ENCODE results near the gene CRCP.

Gene CRCP

DNA sequence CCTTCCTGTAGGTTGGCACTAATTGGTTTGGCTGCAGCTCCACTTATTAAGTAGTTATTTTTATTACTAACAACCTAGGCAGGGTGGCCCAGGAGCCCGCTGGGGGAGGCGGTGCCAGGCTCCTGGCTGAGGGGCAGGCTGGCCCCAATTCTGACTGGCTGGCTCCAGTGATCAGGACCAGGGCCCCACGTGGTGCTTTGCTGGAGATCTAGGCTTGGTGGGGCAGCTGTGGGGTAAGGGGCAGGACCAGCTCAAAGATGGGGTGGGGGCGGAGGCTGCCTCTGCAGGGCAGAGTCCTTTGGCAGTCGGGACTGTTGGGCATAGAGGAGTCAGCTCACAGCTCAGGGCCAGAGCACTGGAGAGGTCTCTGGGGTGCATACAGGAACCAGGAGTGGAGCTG is 36.6 kb upstream of the CRCP start:
- no peak overlapping the region for H3K4me3 ChIP-seq (ENCODE audit: control insufficient read depth in 1 of 7, extremely low read depth in 1 of 7, insufficient read depth in 4 of 7, low read depth in 2 of 7, low read length in 6 of 7)
- CTCF ChIA-PET = no interaction called here
- WGBS (ENCODE audit: insufficient coverage) = 90% methylated on average over 5 of the region's 5 CpGs
- no peaks in the 10 kb centered on the region for H3K9me3 ChIP-seq (ENCODE audit: control extremely low read depth in 1 of 5, control insufficient read depth in 4 of 5, insufficient read depth in 2 of 5, low read depth in 1 of 5, low read length in 4 of 5)
- no peaks in the 10 kb centered on the region for H3K27me3 ChIP-seq (replicated peaks in 2 of 5; ENCODE audit: control insufficient read depth in 4 of 5, insufficient read depth in 5 of 5, low read length in 4 of 5)
- peaks cover 0 to 17% (median 14%) of the 10 kb centered on the region in 4 experiments for H3K4me1 ChIP-seq (ENCODE audit: control extremely low read depth in 1 of 4, control insufficient read depth in 4 of 4, insufficient read depth in 4 of 4, low read length in 3 of 4)
- H3K27ac ChIP-seq (ENCODE audit: insufficient read depth in 1 of 2, low read depth in 1 of 2, low read length in 2 of 2, poor library complexity in 1 of 2, severe bottlenecking in 2 of 2) = no peak overlapping the region
- no peak for DNase-seq
- POLR2A ChIA-PET = no interaction called here
- peaks cover 3 to 27% (median 6%) of the 10 kb centered on the region in 4 experiments for H3K36me3 ChIP-seq (ENCODE audit: control insufficient read depth in 4 of 4, insufficient read depth in 4 of 4, low read length in 3 of 4)

DNA sequence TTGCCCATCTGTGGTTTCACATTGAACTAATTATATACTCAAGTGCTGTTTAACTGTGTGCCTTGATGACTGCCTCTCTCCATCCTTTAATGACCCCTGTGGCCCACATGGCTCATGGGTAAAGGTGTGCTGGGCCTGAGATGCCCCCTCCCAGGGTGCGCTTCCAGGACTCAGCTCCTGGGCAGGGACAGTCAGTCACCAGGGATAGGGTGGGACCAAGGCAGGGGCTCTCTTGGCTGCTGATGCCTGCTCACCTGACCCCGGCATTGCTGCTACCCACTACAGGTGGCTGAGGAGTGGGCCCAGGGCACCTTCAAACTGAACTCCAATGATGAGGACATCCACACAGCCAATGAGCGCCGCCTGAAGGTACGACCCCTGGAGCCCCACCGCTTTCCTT is 32.6 kb upstream of the CRCP start:
- POLR2A ChIA-PET = no interaction called here
- peaks cover 9 to 39% (median 16%) of the 10 kb centered on the region in 4 experiments for H3K36me3 ChIP-seq (ENCODE audit: control insufficient read depth in 4 of 4, insufficient read depth in 4 of 4, low read length in 3 of 4)
- no peak overlapping the region for H3K27ac ChIP-seq (ENCODE audit: insufficient read depth in 1 of 2, low read depth in 1 of 2, low read length in 2 of 2, poor library complexity in 1 of 2, severe bottlenecking in 2 of 2)
- no peaks in the 10 kb centered on the region for H3K27me3 ChIP-seq (replicated peaks in 2 of 5; ENCODE audit: control insufficient read depth in 4 of 5, insufficient read depth in 5 of 5, low read length in 4 of 5)
- H3K4me3 ChIP-seq (ENCODE audit: control insufficient read depth in 1 of 7, extremely low read depth in 1 of 7, insufficient read depth in 4 of 7, low read depth in 2 of 7, low read length in 6 of 7) = no peak overlapping the region
- no peaks in the 10 kb centered on the region for H3K9me3 ChIP-seq (ENCODE audit: control extremely low read depth in 1 of 5, control insufficient read depth in 4 of 5, insufficient read depth in 2 of 5, low read depth in 1 of 5, low read length in 4 of 5)
- no peak for DNase-seq
- peaks cover 0 to 2% (median 0%) of the 10 kb centered on the region in 4 experiments for H3K4me1 ChIP-seq (ENCODE audit: control extremely low read depth in 1 of 4, control insufficient read depth in 4 of 4, insufficient read depth in 4 of 4, low read length in 3 of 4)
- CTCF ChIA-PET = no interaction called here
- WGBS (ENCODE audit: insufficient coverage) = 97% methylated on average over 6 of the region's 6 CpGs

DNA sequence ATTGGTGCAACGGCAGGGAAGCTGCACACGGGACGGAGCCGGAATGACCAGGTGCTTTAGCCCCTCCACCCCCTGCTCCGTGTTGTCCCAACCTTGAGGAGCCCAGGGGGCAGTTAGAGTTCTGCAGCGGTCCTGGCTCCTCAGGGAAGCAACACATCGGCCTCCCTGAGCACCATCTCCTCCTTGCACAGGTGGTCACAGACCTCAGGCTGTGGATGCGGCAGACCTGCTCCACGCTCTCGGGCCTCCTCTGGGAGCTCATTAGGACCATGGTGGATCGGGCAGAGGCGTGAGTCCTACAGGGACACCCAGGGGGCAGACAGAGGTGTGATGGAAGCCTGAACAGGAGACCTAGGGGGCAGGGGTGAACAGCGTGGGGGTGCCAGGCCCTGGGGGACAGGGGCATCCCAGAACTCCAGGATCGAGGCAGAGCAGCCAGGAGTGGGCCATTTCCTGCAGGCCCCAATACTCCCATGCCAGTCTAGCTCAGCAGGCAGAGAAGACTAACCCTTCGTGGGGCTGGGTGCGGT is 31.7 kb upstream of the CRCP start:
- no peaks in the 10 kb centered on the region for H3K9me3 ChIP-seq (ENCODE audit: control extremely low read depth in 1 of 5, control insufficient read depth in 4 of 5, insufficient read depth in 2 of 5, low read depth in 1 of 5, low read length in 4 of 5)
- H3K4me1 ChIP-seq (ENCODE audit: control extremely low read depth in 1 of 4, control insufficient read depth in 4 of 4, insufficient read depth in 4 of 4, low read length in 3 of 4) = no peaks in the 10 kb centered on the region
- H3K27ac ChIP-seq (ENCODE audit: insufficient read depth in 1 of 2, low read depth in 1 of 2, low read length in 2 of 2, poor library complexity in 1 of 2, severe bottlenecking in 2 of 2) = no peak overlapping the region
- ChIA-PET POLR2A (no interaction called here), CTCF (no interaction called here)
- peaks cover 9 to 42% (median 17%) of the 10 kb centered on the region in 4 experiments for H3K36me3 ChIP-seq (ENCODE audit: control insufficient read depth in 4 of 4, insufficient read depth in 4 of 4, low read length in 3 of 4)
- H3K4me3 ChIP-seq (ENCODE audit: control insufficient read depth in 1 of 7, extremely low read depth in 1 of 7, insufficient read depth in 4 of 7, low read depth in 2 of 7, low read length in 6 of 7) = no peak overlapping the region
- no peaks in the 10 kb centered on the region for H3K27me3 ChIP-seq (replicated peaks in 2 of 5; ENCODE audit: control insufficient read depth in 4 of 5, insufficient read depth in 5 of 5, low read length in 4 of 5)
- WGBS (ENCODE audit: insufficient coverage) = 98% methylated on average over 16 of the region's 16 CpGs
- DNase-seq = no peak

DNA sequence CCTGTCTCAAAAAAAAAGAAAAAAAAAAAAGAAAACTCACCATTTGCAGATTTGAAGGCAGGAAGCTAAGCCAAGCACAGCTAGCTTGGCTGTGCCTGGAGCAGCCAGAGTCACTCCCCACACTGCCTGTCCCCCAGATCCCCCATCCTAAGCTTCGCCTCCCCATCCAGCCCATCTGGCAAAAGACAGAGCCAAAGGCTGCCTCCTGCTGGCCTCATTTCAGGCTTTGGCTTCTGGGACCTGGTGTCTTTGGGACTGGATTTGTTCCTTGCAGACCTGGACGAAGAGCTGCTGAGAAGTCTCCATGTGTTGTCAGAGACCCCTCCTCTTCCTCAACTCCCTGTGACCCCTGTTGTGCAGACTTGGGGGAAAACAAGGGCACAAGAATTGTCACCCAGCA is 31.0 kb upstream of the CRCP start:
- Histone ChIP-seq H3K36me3 (ENCODE audit: control insufficient read depth in 4 of 4, insufficient read depth in 4 of 4, low read length in 3 of 4) (peaks cover 9 to 39% (median 16%) of the 10 kb centered on the region in 4 experiments), H3K27me3 (replicated peaks in 2 of 5; ENCODE audit: control insufficient read depth in 4 of 5, insufficient read depth in 5 of 5, low read length in 4 of 5) (no peaks in the 10 kb centered on the region), H3K4me1 (ENCODE audit: control extremely low read depth in 1 of 4, control insufficient read depth in 4 of 4, insufficient read depth in 4 of 4, low read length in 3 of 4) (no peaks in the 10 kb centered on the region), H3K9me3 (ENCODE audit: control extremely low read depth in 1 of 5, control insufficient read depth in 4 of 5, insufficient read depth in 2 of 5, low read depth in 1 of 5, low read length in 4 of 5) (no peaks in the 10 kb centered on the region), H3K27ac (ENCODE audit: insufficient read depth in 1 of 2, low read depth in 1 of 2, low read length in 2 of 2, poor library complexity in 1 of 2, severe bottlenecking in 2 of 2) (no peak overlapping the region), H3K4me3 (ENCODE audit: control insufficient read depth in 1 of 7, extremely low read depth in 1 of 7, insufficient read depth in 4 of 7, low read depth in 2 of 7, low read length in 6 of 7) (no peak overlapping the region)
- WGBS (ENCODE audit: insufficient coverage) = no CpG with 5 or more reads among the region's 2 CpGs
- ChIA-PET POLR2A (no interaction called here), CTCF (no interaction called here)
- DNase-seq = no peak

DNA sequence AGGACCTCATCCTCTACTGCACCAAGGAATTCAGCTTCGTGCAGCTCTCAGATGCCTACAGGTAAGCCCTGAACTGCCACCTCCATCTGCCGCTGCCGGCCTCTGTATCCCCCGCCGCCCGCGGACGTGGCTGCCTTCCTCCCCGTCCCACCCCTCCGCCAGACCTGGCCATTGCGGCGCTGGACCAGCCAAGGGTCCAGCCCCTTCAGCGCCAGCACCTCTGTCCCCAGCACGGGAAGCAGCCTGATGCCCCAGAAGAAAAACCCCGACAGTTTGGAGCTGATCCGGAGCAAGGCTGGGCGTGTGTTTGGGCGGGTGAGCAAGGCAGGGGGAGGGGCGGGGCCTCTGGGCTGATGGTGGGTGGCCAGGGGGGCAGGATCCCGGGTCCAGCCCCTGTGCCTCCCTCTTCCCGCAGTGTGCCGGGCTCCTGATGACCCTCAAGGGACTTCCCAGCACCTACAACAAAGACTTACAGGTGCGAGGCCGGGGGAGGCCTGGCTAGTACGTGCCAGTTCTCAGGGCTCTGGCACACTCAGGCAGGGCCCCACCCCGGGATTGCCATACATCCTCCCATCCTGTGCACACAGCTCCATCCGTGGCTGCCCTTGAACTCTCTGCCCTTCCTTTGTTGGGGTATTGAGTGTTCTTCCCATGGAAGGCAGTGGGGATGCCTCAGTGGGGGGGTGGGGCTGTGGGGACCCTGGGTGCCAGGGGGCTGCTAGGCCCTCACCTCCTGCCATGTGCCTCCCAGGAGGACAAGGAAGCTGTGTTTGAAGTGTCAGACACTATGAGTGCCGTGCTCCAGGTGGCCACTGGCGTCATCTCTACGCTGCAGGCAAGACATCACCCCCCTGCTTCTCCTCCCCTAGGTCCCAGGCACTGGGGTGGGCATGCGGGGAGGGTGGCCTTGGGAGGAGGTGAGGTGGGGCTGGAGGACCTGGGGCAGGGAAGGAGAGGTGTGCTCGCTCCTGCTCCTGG is 25.5 kb upstream of the CRCP start:
- CTCF ChIA-PET = no interaction called here
- Histone ChIP-seq H3K4me3 (ENCODE audit: control insufficient read depth in 1 of 7, extremely low read depth in 1 of 7, insufficient read depth in 4 of 7, low read depth in 2 of 7, low read length in 6 of 7) (no peak overlapping the region), H3K9me3 (ENCODE audit: control extremely low read depth in 1 of 5, control insufficient read depth in 4 of 5, insufficient read depth in 2 of 5, low read depth in 1 of 5, low read length in 4 of 5) (no peaks in the 10 kb centered on the region), H3K27me3 (replicated peaks in 2 of 5; ENCODE audit: control insufficient read depth in 4 of 5, insufficient read depth in 5 of 5, low read length in 4 of 5) (no peaks in the 10 kb centered on the region), H3K36me3 (ENCODE audit: control insufficient read depth in 4 of 4, insufficient read depth in 4 of 4, low read length in 3 of 4) (peaks cover 4 to 22% (median 11%) of the 10 kb centered on the region in 4 experiments), H3K4me1 (ENCODE audit: control extremely low read depth in 1 of 4, control insufficient read depth in 4 of 4, insufficient read depth in 4 of 4, low read length in 3 of 4) (no peaks in the 10 kb centered on the region), H3K27ac (ENCODE audit: insufficient read depth in 1 of 2, low read depth in 1 of 2, low read length in 2 of 2, poor library complexity in 1 of 2, severe bottlenecking in 2 of 2) (no peak overlapping the region)
- WGBS (ENCODE audit: insufficient coverage) = 92% methylated on average over 21 of the region's 32 CpGs
- POLR2A ChIA-PET = no interaction called here
- DNase-seq = no peak

DNA sequence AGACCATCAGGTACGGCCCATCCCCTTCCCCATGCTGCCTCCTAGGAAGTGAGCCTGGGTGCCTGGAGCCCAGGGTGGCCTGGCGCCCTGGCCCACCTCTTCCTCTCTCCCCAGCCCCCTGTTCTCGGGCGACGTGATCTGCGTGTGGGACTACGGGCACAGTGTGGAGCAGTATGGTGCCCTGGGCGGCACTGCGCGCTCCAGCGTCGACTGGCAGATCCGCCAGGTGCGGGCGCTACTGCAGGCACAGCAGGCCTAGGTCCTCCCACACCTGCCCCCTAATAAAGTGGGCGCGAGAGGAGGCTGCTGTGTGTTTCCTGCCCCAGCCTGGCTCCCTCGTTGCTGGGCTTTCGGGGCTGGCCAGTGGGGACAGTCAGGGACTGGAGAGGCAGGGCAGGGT is 22.0 kb upstream of the CRCP start:
- WGBS (ENCODE audit: insufficient coverage) = 96% methylated on average over 15 of the region's 19 CpGs
- Histone ChIP-seq H3K27me3 (replicated peaks in 2 of 5; ENCODE audit: control insufficient read depth in 4 of 5, insufficient read depth in 5 of 5, low read length in 4 of 5) (no peaks in the 10 kb centered on the region), H3K9me3 (ENCODE audit: control extremely low read depth in 1 of 5, control insufficient read depth in 4 of 5, insufficient read depth in 2 of 5, low read depth in 1 of 5, low read length in 4 of 5) (no peaks in the 10 kb centered on the region), H3K4me3 (ENCODE audit: control insufficient read depth in 1 of 7, extremely low read depth in 1 of 7, insufficient read depth in 4 of 7, low read depth in 2 of 7, low read length in 6 of 7) (no peak overlapping the region), H3K4me1 (ENCODE audit: control extremely low read depth in 1 of 4, control insufficient read depth in 4 of 4, insufficient read depth in 4 of 4, low read length in 3 of 4) (no peaks in the 10 kb centered on the region), H3K27ac (ENCODE audit: insufficient read depth in 1 of 2, low read depth in 1 of 2, low read length in 2 of 2, poor library complexity in 1 of 2, severe bottlenecking in 2 of 2) (no peak overlapping the region), H3K36me3 (ENCODE audit: control insufficient read depth in 4 of 4, insufficient read depth in 4 of 4, low read length in 3 of 4) (peaks cover 0 to 8% (median 1%) of the 10 kb centered on the region in 4 experiments)
- DNase-seq = no peak
- ChIA-PET CTCF (interaction anchor here (0.6 kb wide), 1 partner anchor 341 kb away, joined by 3 read pairs; no protein-coding TSS in a partner anchor), POLR2A (no interaction called here)

DNA sequence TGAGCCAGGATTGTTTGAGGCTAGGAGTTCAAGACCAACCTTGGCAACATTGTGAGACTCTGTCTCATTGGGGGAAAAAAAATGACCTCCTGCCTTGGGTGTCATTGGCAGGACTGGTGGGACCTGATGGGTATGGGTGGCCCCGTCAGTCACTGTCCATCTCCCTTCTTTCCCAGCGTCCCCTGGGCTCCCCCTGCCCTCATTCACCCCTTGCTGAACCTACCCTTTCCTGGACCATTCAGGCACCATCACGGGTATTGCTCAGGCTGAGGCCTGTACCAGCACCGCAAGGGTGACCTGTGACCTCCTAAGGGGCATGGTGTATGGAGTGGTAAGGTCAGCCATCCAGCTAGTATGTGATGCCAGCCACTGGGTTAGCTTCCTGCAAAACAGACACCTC is 19.6 kb upstream of the CRCP start:
- H3K36me3 ChIP-seq (ENCODE audit: control insufficient read depth in 4 of 4, insufficient read depth in 4 of 4, low read length in 3 of 4) = peaks cover 0 to 4% (median 1%) of the 10 kb centered on the region in 4 experiments
- WGBS (ENCODE audit: insufficient coverage) = 100% methylated on average over 1 of the region's 4 CpGs
- CTCF ChIA-PET = no interaction called here
- no peak overlapping the region for H3K4me3 ChIP-seq (ENCODE audit: control insufficient read depth in 1 of 7, extremely low read depth in 1 of 7, insufficient read depth in 4 of 7, low read depth in 2 of 7, low read length in 6 of 7)
- H3K27me3 ChIP-seq (replicated peaks in 2 of 5; ENCODE audit: control insufficient read depth in 4 of 5, insufficient read depth in 5 of 5, low read length in 4 of 5) = no peaks in the 10 kb centered on the region
- POLR2A ChIA-PET = no interaction called here
- no peak overlapping the region for H3K27ac ChIP-seq (ENCODE audit: insufficient read depth in 1 of 2, low read depth in 1 of 2, low read length in 2 of 2, poor library complexity in 1 of 2, severe bottlenecking in 2 of 2)
- no peak for DNase-seq
- peaks cover 0 to 7% (median 6%) of the 10 kb centered on the region in 4 experiments for H3K4me1 ChIP-seq (ENCODE audit: control extremely low read depth in 1 of 4, control insufficient read depth in 4 of 4, insufficient read depth in 4 of 4, low read length in 3 of 4)
- no peaks in the 10 kb centered on the region for H3K9me3 ChIP-seq (ENCODE audit: control extremely low read depth in 1 of 5, control insufficient read depth in 4 of 5, insufficient read depth in 2 of 5, low read depth in 1 of 5, low read length in 4 of 5)

Data from common myeloid progenitor, CD34-positive (primary cell).